HepG2 (cell line): ENCODE results near the gene CALD1. TPM values are rescaled to one million over a fixed set of nuclear protein-coding genes. Genes with fewer than 3 reads are reported as not detected.

ENCODE experiments used
- ATF7 ChIP-seq, 2 experiments: fragments of 450-650 bp in 1 of 2; sonication (generic) in 1 of 2; formaldehyde crosslinking in 1 of 2; IDR thresholded peaks; 2 replicates each; pipeline versions ENCODE4 v1.4.0 to v1.6.1; 2016 to 2020; ENCODE audit warnings: antibody characterized with exemption in 1 of 2, mild to moderate bottlenecking in 1 of 2, missing genetic modification reagents in 1 of 2
- BORCS8-MEF2B ChIP-seq: sonication (generic); formaldehyde crosslinking; IDR thresholded peaks from 2 replicates; pipeline ENCODE4 v1.8.0; 2022; ENCODE audit warnings: mild to moderate bottlenecking, missing genetic modification reagents
- CREB1 ChIP-seq, 2 experiments: fragments of 450-650 bp in 1 of 2; IDR thresholded peaks; 2 replicates each; pipeline ENCODE4 v1.6.1; 2016 to 2017; ENCODE audit warnings: control low read depth in 1 of 2, mild to moderate bottlenecking in 1 of 2, missing compliant biosample characterization in 1 of 2, missing genetic modification characterization in 1 of 2
- DMAP1 ChIP-seq: IDR thresholded peaks from 2 replicates; pipeline ENCODE4 v1.6.1; 2016
- DR1 ChIP-seq: sonication (generic); formaldehyde crosslinking; IDR thresholded peaks from 2 replicates; pipeline ENCODE4 v1.8.0; 2021; ENCODE audit warnings: mild to moderate bottlenecking, missing genetic modification reagents, inconsistent platforms
- KDM5A ChIP-seq: fragments of 200-600 bp; sonication (generic); IDR thresholded peaks from 2 replicates; pipeline ENCODE4 v1.7.0; 2018; ENCODE audit warnings: antibody characterized with exemption, mild to moderate bottlenecking, low read length, borderline replicate concordance
- MATR3 ChIP-seq: sonication (generic); formaldehyde crosslinking; IDR thresholded peaks from 2 replicates; pipeline ENCODE4 v1.4.0; 2020; ENCODE audit warnings: missing genetic modification reagents
- MEIS1 ChIP-seq: sonication (generic); formaldehyde crosslinking; IDR thresholded peaks from 2 replicates; pipeline ENCODE4 v1.9.0; 2021; ENCODE audit warnings: mild to moderate bottlenecking, missing genetic modification reagents, moderate library complexity, borderline replicate concordance
- MTA3 ChIP-seq: sonication (generic); formaldehyde crosslinking; IDR thresholded peaks from 2 replicates; pipeline ENCODE4 v1.4.0; 2020; ENCODE audit warnings: missing genetic modification reagents
- PAF1 ChIP-seq: IDR thresholded peaks from 2 replicates; pipeline ENCODE4 v1.6.1; 2016; ENCODE audit warnings: missing genetic modification reagents, missing compliant biosample characterization
- RFXANK ChIP-seq: IDR thresholded peaks from 2 replicates; pipeline ENCODE4 v1.6.1; 2016
- SIX1 ChIP-seq: sonication (generic); formaldehyde crosslinking; IDR thresholded peaks from 2 replicates; pipeline ENCODE4 v1.4.0; 2020; ENCODE audit warnings: missing genetic modification reagents, borderline replicate concordance
- SNRNP70 ChIP-seq: fragments of 200-400 bp; formaldehyde crosslinking; IDR thresholded peaks from 2 replicates; pipeline ENCODE4 v1.6.1; 2017; ENCODE audit warnings: mild to moderate bottlenecking, low read depth, low read length, moderate library complexity
- TBL1XR1 ChIP-seq: fragments of 150-350 bp; IDR thresholded peaks from 2 replicates; pipeline ENCODE4 v1.6.1; 2014; ENCODE audit warnings: borderline replicate concordance, low read length; ENCODE audit not compliant: partially characterized antibody
- TMF1 ChIP-seq: sonication (generic); formaldehyde crosslinking; IDR thresholded peaks from 2 replicates; pipeline ENCODE4 v1.8.1; 2022; ENCODE audit warnings: low read depth, missing genetic modification reagents
- TOE1 ChIP-seq: sonication (generic); formaldehyde crosslinking; IDR thresholded peaks from 2 replicates; pipeline ENCODE4 v1.4.0; 2020; ENCODE audit warnings: mild to moderate bottlenecking, missing genetic modification reagents
- ZBTB26 ChIP-seq: IDR thresholded peaks from 2 replicates; pipeline ENCODE4 v1.6.1; 2016; ENCODE audit warnings: missing compliant biosample characterization, missing genetic modification reagents, borderline replicate concordance
- ZNF329 ChIP-seq: sonication (generic); formaldehyde crosslinking; IDR thresholded peaks from 2 replicates; pipeline ENCODE4 v1.9.0; 2021; ENCODE audit warnings: low read depth, mild to moderate bottlenecking, missing genetic modification reagents
- ZNF335 ChIP-seq: sonication (generic); formaldehyde crosslinking; IDR thresholded peaks from 2 replicates; pipeline ENCODE4 v1.4.0; 2020; ENCODE audit warnings: missing genetic modification reagents
- ZNF383 ChIP-seq: sonication (generic); formaldehyde crosslinking; IDR thresholded peaks from 2 replicates; pipeline ENCODE4 v1.4.0; 2020; ENCODE audit warnings: missing genetic modification reagents, mild to moderate bottlenecking, borderline replicate concordance
- ZNF503 ChIP-seq: sonication (generic); formaldehyde crosslinking; IDR thresholded peaks from 2 replicates; pipeline ENCODE4 v1.4.0; 2020; ENCODE audit warnings: missing genetic modification reagents
- ZNF543 ChIP-seq: sonication (generic); formaldehyde crosslinking; IDR thresholded peaks from 2 replicates; pipeline ENCODE4 v1.4.0; 2020; ENCODE audit warnings: mild to moderate bottlenecking, missing genetic modification reagents
- ZNF580 ChIP-seq: IDR thresholded peaks from 2 replicates; pipeline ENCODE4 v1.6.1; 2016; ENCODE audit warnings: low read depth, borderline replicate concordance
- ZNF598 ChIP-seq: sonication (generic); formaldehyde crosslinking; IDR thresholded peaks from 2 replicates; pipeline ENCODE4 v1.5.1; 2020; ENCODE audit warnings: mild to moderate bottlenecking, missing genetic modification reagents, borderline replicate concordance
- ZNF780A ChIP-seq: sonication (generic); formaldehyde crosslinking; IDR thresholded peaks from 2 replicates; pipeline ENCODE4 v1.8.0; 2022; ENCODE audit warnings: mild to moderate bottlenecking, missing genetic modification reagents, moderate library complexity
- ZSCAN22 ChIP-seq: sonication (generic); formaldehyde crosslinking; IDR thresholded peaks from 2 replicates; pipeline ENCODE4 v1.4.0; 2020; ENCODE audit warnings: mild to moderate bottlenecking, missing genetic modification reagents
- ZSCAN9 ChIP-seq: IDR thresholded peaks from 2 replicates; pipeline ENCODE4 v1.6.1; 2016; ENCODE audit warnings: borderline replicate concordance
- polyA plus RNA-seq, 8 experiments: library from polyadenylated mRNA; depleted of rRNA in 3 of 8; stranded (reverse) in 7 of 8; unstranded in 1 of 8; fragments of >200 nt; fragmentation: Illumina TruSeq in 4 of 8; extraction: Trizol in 4 of 8; gene quantifications; 2 replicates each; pipeline versions ENCODE4 v1.2.1 to v1.2.3, GENCODE V29; 2011 to 2016; ENCODE audit warnings: low read depth in 4 of 8, missing spikeins in 1 of 8, mixed read lengths in 1 of 8; ENCODE audit not compliant: insufficient read depth in 1 of 8
- total RNA-seq, 5 experiments: library from RNA; depleted of rRNA; stranded (reverse); fragments of >200 nt; fragmentation: Illumina TruSeq; extraction: Trizol; gene quantifications; 2 replicates each; pipeline ENCODE4 v1.2.3, GENCODE V29; 2016; ENCODE audit warnings: low read depth in 1 of 5

CALD1 gene
- total and polyA plus RNA-seq, 2 of the 13 experiments (the other 11 are each of a cell fraction or from before 2014, with no cell fraction given): 53.0 to 112 TPM

- TF ChIP-seq ZNF383: peak; percentile 80; the same call in 1 of the 2 replicates
- TF ChIP-seq MATR3 (CRISPR knock-in tag): no peak
- TF ChIP-seq CREB1 (IDR thresholded peaks at IDR 0.05): peak; percentile 51; the same call in 1 of the 2 replicates
- peak; percentile 81 for TF ChIP-seq CREB1 (CRISPR knock-in tag; IDR thresholded peaks at IDR 0.05)
- peak; percentile 61; the same call in 1 of the 2 replicates for TF ChIP-seq TMF1 (CRISPR knock-in tag)
- TF ChIP-seq TOE1 (CRISPR knock-in tag): no peak; the same call in 1 of the 2 replicates
- no peak for TF ChIP-seq MTA3
- no peak for TF ChIP-seq SIX1
- no peak for TF ChIP-seq ZSCAN22
- no peak for TF ChIP-seq ATF7 (IDR thresholded peaks at IDR 0.05)
- 0 out of 2 replicates have a peak, but pooled peaks have one; percentile 42 for TF ChIP-seq ATF7 (CRISPR knock-in tag; IDR thresholded peaks at IDR 0.05)
- peak; percentile 84 for TF ChIP-seq ZNF543 (CRISPR knock-in tag)
- no peak for TF ChIP-seq ZNF780A
- peak; percentile 13; the same call in 1 of the 2 replicates for TF ChIP-seq ZNF329 (CRISPR knock-in tag)
- peak; percentile 25; the same call in 1 of the 2 replicates for TF ChIP-seq ZNF335 (CRISPR knock-in tag)
- TF ChIP-seq MEIS1 (CRISPR knock-in tag): peak; percentile 87; the same call in 1 of the 2 replicates
- no peak; the same call in 1 of the 2 replicates for TF ChIP-seq ZNF503 (CRISPR knock-in tag)
- TF ChIP-seq ZBTB26: peak; percentile 50; the same call in 1 of the 2 replicates
- no peak for TF ChIP-seq SNRNP70
- TF ChIP-seq KDM5A: peak; percentile 69; the same call in 1 of the 2 replicates
- peak; percentile 79; the same call in 1 of the 2 replicates for TF ChIP-seq ZNF580 (CRISPR knock-in tag)
- peak; percentile 95 for TF ChIP-seq ZNF598
- no peak for TF ChIP-seq TBL1XR1
- peak; percentile 55; the same call in 1 of the 2 replicates for TF ChIP-seq DR1 (CRISPR knock-in tag)
- peak; percentile 52; the same call in 1 of the 2 replicates for TF ChIP-seq BORCS8-MEF2B
- TF ChIP-seq DMAP1: peak; percentile 85
- TF ChIP-seq RFXANK (CRISPR knock-in tag): no peak
- TF ChIP-seq PAF1 (CRISPR knock-in tag): no peak
- TF ChIP-seq ZSCAN9 (CRISPR knock-in tag): peak; percentile 47; the same call in 1 of the 2 replicates
These were observed 207.2 kb downstream of the CALD1 start, which contains the start of gene AGBL3 (continued) for GRCh38 chr7:134986363-134987251.
